ENCODE results near the gene PLCH1.

Gene PLCH1

GRCh38 chr3:155370198-155370597 lies 374.7 kb downstream of the PLCH1 start:
- DNase-seq, result peak; percentile 57

DNA sequence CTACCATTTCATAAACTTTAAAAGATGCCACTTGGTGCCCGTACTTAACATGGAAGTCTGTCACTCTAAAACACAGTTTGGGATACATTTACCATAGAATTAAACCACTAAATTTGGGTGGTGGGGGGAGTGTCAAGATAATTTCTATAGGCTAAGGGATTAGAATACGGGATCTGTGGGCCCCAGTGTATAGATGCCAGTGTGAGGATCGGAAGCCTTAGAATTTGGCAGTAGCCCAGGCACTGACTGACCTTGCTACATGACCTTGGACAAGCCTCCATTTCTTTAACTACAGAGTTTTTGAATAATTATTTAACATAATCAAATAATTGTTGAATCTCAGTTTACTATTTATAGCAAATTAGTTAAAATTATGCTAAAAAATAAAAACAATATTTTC lies 375.1 kb downstream of the PLCH1 start:
- no peak for DNase-seq

- DNase-seq, result no peak
Measured at GRCh38 chr3:155369244-155369643, 375.6 kb downstream of the PLCH1 start.

- no peak for DNase-seq
Measured at GRCh38 chr3:155368786-155369185, 376.1 kb downstream of the PLCH1 start.

DNA sequence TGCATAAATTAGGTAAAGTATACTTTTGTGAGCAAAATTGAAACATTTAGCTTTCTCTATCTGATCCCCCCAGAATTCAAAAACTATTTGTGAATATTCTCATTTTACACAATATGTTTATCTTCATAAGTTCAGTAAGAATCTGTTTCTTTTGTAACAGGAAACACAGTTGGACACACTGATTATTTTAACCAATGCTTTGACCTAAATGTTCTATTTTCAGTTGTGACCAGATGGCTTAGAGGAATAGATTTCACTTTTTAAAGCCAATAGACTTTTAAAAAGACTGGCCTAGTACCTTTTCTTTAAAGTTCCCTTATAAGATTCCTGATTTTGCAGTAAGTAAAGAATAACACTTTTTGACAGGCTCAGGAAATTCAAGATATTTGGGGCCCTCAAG lies 377.4 kb downstream of the PLCH1 start:
- DNase-seq, result no peak

DNA sequence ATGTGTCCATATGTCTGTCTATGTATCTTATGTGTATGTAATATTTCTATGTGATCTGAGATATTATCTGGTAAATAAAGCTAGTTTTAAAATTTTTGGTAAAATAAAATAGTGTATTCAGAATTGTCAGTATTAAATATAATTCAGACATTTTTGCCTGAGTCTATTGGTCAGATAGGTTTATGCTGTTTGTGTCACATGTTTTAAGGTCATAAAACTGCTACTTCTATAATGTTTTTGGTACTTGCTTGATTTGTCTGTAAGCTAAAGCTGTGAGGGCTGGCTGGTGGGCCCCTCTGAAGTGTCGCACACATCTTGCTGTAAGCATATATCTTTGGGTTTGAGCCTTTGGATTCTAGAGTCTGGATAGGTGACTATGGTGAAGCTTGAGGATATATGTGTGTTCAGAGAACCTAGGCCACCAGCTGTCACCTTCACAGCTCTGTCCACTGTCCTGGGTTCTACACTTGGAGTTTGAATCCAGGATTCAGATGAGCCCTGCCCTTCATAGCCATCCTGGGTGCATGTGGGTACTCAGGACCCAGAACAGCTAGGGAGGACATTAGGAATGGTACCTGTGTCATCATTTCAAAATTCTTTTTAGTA lies 379.6 kb downstream of the PLCH1 start:
- no peak for DNase-seq

- DNase-seq, result no peak
Measured at GRCh38 chr3:155364492-155364891, 380.4 kb downstream of the PLCH1 start.

DNA sequence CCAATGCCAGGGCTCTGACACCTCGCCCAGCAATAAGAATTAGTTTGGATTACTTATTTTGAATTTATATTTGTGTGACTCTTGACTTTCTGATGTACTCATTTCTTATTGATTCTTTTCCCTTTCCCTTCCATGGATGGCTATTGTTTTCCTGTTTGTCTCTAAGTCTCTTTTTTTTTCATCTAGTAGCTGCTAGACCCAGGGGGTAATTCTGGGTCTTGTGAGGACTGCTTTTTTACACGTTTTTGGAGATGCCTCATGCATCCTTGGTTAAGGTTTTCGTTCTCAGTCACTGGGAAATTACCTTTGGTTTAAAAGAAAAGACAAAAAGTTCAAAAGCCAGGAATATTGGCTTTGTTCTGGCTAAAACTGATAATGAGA lies 381.2 kb downstream of the PLCH1 start:
- DNase-seq, result no peak

- DNase-seq, result no peak
Measured at GRCh38 chr3:155362808-155363689, 381.8 kb downstream of the PLCH1 start.

GRCh38 chr3:155360281-155360680 lies 384.6 kb downstream of the PLCH1 start:
- no peak for DNase-seq

- no peak for DNase-seq
Measured at GRCh38 chr3:155356594-155357370, 388.1 kb downstream of the PLCH1 start.

- no peak for DNase-seq
Measured at GRCh38 chr3:155354658-155355057, 390.2 kb downstream of the PLCH1 start.

- peak; percentile 30 for DNase-seq
Measured at GRCh38 chr3:155352900-155353490, 391.9 kb downstream of the PLCH1 start.

GRCh38 chr3:155350571-155350970 lies 394.3 kb downstream of the PLCH1 start:
- DNase-seq, result no peak

GRCh38 chr3:155347901-155348300 lies 397.0 kb downstream of the PLCH1 start:
- DNase-seq, result no peak

GRCh38 chr3:155342344-155342743 lies 402.5 kb downstream of the PLCH1 start:
- DNase-seq, result no peak

- DNase-seq, result no peak
Measured at GRCh38 chr3:155339052-155339451, 405.8 kb downstream of the PLCH1 start.

DNA sequence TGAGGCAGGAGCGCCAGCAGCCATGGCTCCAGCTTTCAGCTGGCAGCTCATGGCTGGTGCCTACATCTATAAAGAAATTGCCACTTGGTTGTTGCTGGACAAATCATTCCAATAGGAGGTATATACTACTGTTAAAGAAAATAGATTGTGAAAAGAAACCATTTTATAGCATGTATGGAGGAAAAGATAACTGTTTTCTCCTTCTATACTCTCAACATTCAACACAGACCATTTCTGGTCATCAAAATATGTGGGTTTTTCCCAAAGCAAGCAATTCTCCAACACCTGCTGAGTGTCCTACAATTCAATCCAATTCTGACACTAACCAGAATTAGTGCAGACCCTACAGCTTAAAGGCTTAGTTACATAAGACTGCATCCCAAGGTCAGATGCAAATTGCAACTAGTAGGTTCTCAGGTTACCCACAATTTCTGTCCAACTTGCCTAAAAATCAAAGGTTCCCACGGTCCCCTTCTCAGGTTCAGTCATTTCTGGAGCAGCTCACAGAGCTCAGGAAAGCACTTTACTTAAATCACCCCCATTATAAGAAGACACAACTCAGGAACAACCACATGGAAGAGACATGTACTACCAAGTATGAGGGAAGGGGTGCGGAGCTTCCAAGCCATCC lies 409.0 kb downstream of the PLCH1 start:
- DNase-seq, result no peak

DNA sequence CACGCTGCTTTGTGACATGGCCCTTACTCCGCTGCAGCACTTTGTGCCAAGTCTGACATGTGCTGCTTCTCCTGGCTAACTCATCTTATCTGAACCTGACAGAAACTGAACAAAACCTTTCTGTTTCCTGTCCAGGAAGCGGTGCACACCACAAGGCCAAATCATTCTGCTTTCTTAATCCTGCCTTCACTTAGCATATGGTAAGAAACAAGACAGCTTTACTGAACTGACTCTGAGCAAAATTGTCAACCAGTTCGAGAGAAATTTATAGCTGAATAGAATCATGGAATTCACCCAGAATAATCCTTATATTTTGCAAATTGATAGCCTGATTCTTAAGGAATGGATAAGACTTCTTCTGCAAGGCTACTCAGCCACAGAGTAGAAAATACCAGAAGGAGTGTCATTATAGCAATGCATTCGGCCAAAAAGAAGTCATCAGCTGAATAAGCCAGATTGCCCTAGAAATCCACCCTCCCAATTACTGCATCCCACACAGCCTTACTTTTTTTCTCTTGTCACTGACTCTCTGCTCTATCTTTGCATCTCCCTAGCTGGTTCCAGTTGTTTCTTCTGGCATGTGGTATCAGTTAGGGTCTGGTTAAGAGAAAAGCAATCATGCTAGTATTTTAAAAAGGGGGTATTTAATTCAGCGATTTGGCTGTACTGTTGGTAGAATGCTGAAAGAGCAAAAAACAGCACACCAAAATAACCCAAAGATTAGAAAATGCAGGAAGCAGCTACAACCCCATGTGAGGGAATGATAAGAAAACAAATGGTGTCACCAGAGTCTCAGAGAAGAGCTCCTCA lies 409.8 kb downstream of the PLCH1 start:
- DNase-seq, result no peak

GRCh38 chr3:155334215-155334913 lies 410.5 kb downstream of the PLCH1 start:
- DNase-seq, result no peak

- no peak for DNase-seq
Measured at GRCh38 chr3:155332716-155333115, 412.2 kb downstream of the PLCH1 start.
